T47D (cell line): ENCODE data around the gene FBXL13.
"Not testable (repeated sequence)": the region's sequence is repeated elsewhere in the genome, so short reads cannot be mapped to it uniquely, and the experiment has no call there.

ENCODE experiments used
- DNase-seq, 2 experiments: peaks; one replicate each; pipeline versions ENCODE4 v3.0.0 to v3.0.0-alpha.2; 2011 to 2012; ENCODE audit warnings: low read depth in 1 of 2, low spot score in 1 of 2
- JUND ChIP-seq: IDR thresholded peaks from 2 replicates; pipeline ENCODE4 v1.6.1; 2012; ENCODE audit warnings: low read depth
- in situ Hi-C: cut with HindIII; loops from 2 replicates; pipeline ENCODE4 v1.10.0; 2016; ENCODE audit warnings: low sequenced_read_pairs, low pct_unique_long_range_greater_than_20kb

FBXL13 gene

DNA sequence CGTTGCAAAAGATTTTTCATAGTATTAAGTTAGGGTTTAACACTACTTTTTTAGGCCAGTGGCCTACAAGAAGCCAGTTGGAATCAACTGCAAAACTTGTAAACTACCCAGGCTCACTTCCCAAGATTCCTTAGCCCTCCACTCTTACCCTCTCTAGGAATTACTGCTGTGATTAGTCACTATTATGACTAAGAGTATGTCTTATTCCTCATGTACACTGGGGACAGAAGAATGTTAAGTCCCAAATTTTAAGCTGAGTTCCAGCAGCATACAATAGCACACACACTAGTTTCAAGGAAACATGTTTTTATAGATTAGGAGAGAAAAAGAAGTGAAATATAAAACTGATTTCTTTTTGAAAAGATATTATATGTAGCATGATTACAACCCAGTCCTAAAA is 42.8 kb downstream of the FBXL13 start:
- DNase-seq, result no peak
- no peak for TF ChIP-seq JUND
- in situ Hi-C loops, result no loop called here

DNA sequence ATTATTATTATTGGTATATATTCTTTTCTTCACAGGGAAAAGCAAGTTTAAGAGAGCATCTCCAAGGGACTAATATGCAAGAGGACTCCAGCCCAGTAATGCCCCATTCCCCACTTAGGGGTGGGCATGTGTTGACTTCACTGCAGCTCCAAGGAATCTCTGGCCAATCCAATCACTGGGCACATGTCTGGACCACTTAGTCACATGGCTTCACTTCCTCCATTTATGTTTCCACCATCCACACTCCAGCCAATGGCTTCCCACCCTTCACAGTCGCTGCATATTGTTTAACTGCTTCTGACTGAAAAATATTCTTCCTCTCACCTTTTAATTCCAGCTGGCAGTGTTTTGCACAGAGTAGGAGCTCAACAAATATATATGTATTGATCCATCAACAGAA is 43.6 kb downstream of the FBXL13 start:
- in situ Hi-C loops, result no loop called here
- no peak for DNase-seq
- TF ChIP-seq JUND, result no peak

DNA sequence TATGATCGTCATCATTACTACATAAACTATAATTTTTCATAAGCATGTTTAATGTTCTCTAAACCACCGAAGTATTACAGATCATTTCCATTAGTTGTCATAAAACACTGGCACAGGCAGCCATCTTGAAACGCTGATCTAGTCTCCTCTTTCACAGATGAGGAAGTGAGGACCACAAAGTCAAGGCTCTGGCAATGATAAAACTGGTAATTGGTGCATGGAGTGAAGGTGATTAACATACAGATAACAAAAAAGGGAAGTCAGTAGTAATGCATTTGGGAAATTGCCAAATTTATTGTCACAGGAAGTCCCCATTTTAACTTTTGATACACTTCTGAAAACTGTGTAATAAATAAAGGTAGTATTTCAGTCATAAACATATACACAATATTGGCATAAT is 49.3 kb downstream of the FBXL13 start:
- no peak for TF ChIP-seq JUND
- in situ Hi-C loops, result no loop called here
- no peak for DNase-seq

DNA sequence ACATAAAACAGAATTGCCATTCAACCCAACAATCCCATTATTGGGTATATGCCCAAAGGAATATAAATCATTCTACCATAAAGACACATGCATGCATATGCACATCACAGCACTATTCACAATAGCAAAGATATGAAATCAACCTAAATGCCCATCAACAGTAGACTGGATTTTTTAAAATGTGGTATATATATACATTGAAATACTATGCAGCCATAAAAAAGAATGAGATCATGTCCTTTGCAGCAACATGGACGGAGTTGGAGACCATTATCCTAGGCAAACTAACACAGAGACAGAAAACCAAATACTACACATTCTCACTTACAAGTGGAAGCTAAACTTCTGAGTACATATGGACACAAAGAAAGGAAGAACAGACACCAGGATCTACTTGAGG is 51.0 kb downstream of the FBXL13 start:
- in situ Hi-C loops, DNase-seq: not testable (repeated sequence)

DNA sequence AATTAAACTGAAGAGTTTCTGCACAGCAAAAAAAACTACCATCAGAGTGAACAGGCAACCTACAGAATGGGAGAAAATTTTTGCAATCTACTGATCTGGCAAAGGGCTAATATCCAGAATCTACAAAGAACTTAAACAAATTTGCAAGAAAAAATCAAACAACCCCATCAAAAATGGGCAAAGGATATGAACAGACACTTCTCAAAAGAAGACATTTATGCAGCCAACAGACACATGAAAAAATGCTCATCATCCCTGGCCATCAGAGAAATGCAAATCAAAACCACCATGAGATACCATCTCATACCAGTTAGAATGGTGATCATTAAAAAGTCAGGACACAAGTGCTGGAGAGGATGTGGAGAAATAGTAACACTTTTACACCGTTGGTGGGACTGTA is 53.1 kb downstream of the FBXL13 start:
- DNase-seq, in situ Hi-C loops: not testable (repeated sequence)

DNA sequence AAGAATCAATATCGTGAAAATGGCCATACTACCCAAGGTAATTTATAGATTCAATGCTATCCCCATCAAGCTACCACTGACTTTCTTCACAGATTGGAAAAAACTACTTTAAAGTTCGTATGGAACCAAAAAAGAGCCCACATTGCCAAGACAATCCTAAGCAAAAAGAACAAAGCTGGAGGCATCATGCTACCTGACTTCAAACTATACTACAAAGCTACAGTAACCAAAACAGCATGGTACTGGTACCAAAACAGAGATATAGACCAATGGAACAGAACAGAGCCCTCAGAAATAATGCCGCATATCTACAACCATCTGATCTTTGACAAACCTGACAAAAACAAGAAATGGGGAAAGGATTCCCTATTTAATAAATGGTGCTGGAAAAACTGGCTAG is 53.7 kb downstream of the FBXL13 start:
- DNase-seq, in situ Hi-C loops: not testable (repeated sequence)

DNA sequence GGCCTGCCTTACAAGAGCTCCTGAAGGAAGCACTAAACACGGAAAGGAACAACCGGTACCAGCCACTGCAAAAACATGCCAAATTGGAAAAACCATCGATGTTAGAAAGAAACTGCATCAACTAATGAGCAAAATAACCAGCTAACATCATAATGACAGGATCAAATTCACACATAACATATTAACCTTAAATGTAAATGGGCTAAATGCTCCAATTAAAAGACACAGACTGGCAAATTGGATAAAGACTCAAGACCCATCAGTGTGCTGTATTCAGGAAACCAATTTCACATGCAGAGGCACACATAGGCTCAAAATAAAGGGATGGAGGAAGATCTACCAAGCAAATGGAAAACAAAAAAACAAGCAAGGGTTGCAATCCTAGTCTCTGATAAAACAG is 56.3 kb downstream of the FBXL13 start:
- in situ Hi-C loops, DNase-seq: not testable (repeated sequence)

DNA sequence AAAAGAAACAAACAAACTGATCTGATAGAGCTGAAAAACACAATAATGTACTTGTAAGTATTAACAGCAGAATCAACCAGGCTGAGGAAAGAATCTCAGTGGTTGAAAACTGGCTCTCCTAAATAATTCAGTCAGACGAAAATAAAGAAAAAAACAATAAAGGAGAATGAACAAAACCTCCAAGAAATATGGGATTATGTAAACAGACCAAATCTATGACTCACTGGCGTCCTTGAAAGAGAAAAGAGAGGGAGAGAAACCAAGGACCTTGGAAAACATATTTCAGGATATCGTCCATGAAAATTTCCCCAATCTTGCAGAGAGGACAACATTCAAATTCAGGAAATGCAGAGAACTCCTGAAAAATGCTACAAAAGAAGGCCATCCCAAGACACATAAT is 62.9 kb downstream of the FBXL13 start:
- TF ChIP-seq JUND, result no peak
- in situ Hi-C loops, result no loop called here
- no peak for DNase-seq

DNA sequence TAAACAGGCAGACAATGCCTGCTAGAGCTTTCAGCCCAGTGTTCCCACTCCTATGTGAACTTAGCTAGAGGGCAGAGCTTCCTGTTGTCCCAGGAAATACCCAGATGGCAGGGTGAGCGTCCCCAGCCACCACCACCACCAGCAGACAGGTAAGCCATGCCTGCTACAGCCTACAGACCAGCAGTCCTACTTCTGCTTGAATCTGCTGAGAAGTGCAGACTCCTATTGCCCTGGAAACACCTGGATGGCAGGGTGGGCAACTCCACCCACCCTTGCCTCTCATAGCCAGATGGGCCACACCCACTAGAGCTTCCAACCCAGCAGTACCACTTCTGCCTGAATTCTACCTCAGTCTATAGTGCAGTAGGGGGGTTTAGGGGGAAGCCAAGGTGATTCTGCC is 64.4 kb downstream of the FBXL13 start:
- no peak for TF ChIP-seq JUND
- in situ Hi-C loops, result no loop called here
- no peak for DNase-seq

DNA sequence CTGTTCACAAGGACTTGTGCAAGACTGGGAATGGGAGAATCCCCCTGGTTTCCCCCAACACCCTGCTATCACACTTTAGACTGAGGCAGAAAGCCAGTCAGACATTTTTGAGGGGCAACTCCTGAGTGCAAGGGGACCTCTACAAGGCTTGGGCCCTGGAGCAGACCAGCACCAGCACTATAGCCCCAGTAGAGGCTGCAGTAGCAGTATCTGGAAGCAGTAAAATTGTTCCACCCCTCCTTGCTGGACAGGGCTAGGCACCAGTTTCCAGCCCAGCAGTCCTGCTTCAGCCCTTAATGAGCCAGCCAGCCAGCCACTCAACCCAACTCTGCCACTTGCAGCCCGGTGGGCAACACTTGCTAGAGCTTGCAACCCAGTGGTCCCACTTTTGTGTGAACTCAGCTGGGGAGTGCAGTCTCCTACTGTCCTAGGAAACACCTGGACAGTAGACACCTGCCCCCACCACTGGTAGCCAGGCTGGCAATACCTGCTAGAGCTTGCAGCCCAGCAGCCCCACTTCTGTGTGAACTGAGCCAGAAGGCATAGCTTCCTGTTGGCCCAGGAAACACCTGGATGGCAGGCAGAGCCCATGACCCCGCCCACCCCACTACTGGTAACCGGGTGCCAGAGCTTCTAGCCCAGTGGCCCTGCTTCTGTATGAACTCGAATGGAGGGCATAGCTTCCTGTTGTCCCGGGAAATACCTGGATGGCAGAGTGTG is 65.0 kb downstream of the FBXL13 start:
- TF ChIP-seq JUND, result no peak
- no peak for DNase-seq
- in situ Hi-C loops, result no loop called here

DNA sequence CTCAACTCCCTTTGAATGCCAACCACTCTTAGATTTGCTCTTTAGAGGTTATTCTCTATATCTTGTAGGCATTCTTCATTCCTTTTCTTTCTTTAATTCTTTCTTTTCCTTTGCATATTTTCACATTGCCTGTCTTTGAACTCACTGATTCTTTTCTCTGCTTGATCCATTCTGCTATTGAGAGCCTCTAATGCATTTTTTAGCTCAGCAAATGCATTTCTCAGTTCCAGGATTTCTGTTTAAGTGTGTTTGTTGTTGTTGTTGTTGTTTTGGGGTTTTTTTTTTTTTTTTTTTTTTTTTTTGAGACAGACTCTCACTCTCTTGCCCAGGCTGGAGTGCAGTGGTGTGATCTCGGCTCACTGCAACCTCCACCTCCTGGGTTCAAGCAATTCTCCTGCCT is 71.6 kb downstream of the FBXL13 start:
- DNase-seq, result no peak
- in situ Hi-C loops, result no loop called here
- TF ChIP-seq JUND, result no peak

DNA sequence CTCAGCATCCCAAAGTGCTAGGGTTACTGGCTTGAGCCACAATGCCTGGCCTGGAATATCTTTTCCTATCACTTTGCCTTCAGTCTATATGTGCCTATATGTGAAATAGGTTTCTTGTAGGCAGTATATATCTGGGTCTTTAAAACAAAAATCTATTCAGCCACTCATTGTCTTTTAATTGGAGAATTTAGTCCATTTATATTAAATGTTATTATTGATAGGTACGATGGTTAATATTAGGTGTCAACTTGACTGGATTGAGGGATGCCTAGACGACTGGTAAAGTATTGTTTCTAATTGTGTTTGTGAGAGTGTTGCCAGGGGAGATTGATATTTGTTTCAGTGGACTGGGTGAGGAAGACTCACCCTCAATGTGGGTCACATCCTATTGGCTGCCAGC is 73.4 kb downstream of the FBXL13 start:
- in situ Hi-C loops, result no loop called here
- DNase-seq, result no peak

DNA sequence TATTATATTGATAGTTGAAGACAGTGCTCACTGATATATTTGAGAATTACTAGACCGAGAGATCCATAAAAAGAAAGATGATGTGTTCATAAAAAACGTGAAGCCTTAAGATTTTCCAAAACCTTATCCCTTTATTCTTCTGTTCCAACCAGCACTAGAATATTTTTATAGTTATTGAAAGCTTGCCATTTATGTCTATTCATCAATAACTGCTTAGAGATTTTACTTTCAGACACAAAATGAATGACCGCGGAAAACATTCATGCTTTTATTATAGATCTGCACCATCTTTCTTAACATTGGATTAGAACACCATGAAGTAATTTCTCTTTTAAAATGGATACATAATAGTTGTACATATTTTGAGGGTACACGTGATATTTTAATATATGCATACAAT is 77.6 kb downstream of the FBXL13 start:
- in situ Hi-C loops, result no loop called here
- DNase-seq, result no peak

More for the DNA sequence above, 73.4 kb downstream of the FBXL13 start:
- TF ChIP-seq JUND, result no peak

DNA sequence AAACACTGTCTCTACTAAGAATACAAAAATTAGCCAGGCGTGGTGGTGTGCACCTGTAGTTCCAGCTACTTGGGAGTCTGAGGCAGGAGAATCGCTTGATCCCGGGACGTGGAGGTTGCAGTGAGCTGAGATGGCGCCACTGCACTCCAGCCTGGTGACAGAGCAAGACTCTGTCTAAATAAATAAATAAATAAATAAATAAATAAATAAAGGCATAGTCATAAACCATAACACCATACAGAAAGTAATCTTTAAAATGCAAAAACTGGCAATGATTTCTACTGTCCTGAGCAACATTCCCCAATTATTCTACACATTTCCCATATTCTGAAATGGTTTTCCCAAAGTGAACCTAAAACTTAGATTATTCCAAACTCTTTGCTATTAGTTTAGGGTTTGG is 79.0 kb downstream of the FBXL13 start:
- DNase-seq, in situ Hi-C loops: not testable (repeated sequence)

More for the DNA sequence above, 77.6 kb downstream of the FBXL13 start:
- TF ChIP-seq JUND, result no peak

DNA sequence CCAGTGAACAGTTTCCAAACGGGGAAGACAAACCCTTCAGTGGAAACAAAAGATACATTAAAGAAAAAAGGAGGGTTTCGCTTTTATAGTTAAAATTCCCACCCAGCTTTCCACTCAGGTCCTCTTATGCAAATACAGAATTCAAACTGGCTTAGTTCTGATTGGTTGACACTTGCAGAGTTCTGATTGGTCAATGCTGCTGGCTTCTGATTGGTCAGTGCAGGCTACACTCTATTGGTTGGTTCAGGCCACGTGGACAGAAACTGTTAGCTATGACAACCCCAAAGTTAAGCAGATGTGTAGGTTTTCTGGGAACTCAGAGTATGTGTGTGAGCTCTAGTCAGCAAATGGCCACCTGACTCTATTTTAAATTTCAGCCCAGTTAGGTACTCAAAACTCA is 80.0 kb downstream of the FBXL13 start:
- no peak for TF ChIP-seq JUND
- in situ Hi-C loops, result no loop called here
- DNase-seq, result no peak
